ENCODE data around the gene YIPF1.
"Not testable (repeated sequence)": the region's sequence is repeated elsewhere in the genome, so short reads cannot be mapped to it uniquely, and the experiment has no call there.

YIPF1 gene

GRCh38 chr1:53896635-53897229 lies 7.1 kb upstream of the YIPF1 start:
- peak overlapping the region; percentile 40 for H3K27ac ChIP-seq
- DNase-seq (ENCODE audit: low read depth, low spot score): no peak

DNA sequence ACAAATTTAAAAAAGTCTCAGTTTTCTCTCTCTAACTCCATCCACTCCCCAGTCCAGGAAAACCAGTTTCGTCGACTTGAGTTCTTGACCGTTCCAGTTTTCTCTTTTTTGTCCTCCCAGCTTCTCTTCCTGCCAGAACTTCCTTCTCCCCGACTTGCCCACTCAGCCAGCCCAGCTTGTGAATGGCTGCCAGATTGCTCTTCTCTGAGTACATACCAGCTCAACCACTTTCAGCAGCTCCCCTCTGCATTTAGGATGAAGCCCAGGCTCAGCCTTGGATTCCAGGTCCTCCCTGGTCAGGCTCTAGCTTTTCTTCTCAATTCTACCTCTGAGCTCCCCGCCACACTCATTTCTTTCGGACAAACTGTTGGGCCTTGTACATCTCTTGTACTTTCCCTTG lies 5.8 kb upstream of the YIPF1 start:
- DNase-seq (ENCODE audit: low read depth, low spot score): no peak
- H3K27ac ChIP-seq: no peak overlapping the region

DNA sequence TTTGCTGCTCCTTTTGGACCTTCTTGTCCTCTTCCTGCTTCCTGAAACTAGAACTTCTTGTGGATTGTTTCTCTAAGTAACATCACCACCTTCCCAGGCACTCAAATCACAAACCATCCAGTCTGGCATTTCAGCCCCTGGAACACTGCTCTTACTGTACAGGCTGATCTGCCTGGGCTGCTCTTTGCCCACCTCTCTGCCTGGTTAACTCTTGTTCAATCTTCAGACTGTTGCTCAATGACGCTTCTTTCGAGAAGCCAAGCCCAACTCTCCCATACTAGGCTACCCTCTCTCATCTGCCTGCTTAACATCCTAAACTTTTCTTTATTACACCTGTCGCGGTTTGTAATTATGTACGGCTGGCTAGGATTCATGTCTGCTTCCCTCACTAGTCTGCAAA lies 5.0 kb upstream of the YIPF1 start:
- no peak for DNase-seq (ENCODE audit: low read depth, low spot score)
- H3K27ac ChIP-seq: no peak overlapping the region

DNA sequence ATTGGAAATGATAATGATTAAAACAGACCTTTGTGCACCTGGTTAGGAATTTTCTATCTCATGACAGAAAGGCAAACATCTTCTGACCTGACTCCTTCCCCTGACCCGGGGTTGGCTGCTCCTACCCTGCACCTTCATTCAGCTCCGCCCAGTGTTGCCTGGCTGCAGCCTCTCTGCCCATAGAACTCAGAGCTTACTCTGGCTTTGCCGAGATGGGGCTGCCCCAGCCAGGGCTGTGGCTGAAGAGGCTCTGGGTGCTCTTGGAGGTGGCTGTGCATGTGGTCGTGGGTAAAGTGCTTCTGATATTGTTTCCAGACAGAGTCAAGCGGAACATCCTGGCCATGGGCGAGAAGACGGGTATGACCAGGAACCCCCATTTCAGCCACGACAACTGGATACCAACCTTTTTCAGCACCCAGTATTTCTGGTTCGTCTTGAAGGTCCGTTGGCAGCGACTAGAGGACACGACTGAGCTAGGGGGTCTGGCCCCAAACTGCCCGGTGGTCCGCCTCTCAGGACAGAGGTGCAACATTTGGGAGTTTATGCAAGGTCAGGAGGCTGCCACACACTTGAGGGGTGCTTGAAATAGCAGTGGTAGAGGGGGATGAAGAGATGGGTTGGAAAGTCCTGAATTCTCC lies 4.5 kb upstream of the YIPF1 start, which contains the start of gene DIO1:
DIO1 (plus strand) TSS at position 189 of the 638 bp plus-strand sequence; CDS start at position 213, 24 bp downstream.
- DNase-seq (ENCODE audit: low read depth, low spot score): no peak
- no peak within 1 kb of the TSS for H3K27ac ChIP-seq

GRCh38 chr1:53892911-53893310 lies 3.3 kb upstream of the YIPF1 start:
- no peak for DNase-seq (ENCODE audit: low read depth, low spot score)
- no peak overlapping the region for H3K27ac ChIP-seq

DNA sequence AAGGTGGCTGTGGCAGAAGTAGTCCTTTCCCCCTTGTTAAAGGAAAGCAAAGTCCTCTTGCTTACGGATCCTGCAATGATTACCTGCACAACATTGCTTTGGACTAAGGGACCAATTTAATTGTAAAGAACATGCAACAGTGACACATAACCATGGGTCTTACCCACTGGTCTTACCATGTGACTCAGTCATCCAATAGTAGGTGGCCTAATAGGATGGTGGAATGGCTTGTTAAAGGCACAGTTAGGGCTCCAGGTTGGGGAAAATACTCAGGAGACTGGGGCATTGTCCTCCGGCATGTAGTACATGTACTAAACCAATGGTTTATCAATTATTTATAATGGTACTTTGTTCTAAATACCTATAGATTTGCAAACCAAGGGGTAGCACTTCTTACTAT lies 2.1 kb upstream of the YIPF1 start:
- no peak for DNase-seq (ENCODE audit: low read depth, low spot score)
- no peak overlapping the region for H3K27ac ChIP-seq

DNA sequence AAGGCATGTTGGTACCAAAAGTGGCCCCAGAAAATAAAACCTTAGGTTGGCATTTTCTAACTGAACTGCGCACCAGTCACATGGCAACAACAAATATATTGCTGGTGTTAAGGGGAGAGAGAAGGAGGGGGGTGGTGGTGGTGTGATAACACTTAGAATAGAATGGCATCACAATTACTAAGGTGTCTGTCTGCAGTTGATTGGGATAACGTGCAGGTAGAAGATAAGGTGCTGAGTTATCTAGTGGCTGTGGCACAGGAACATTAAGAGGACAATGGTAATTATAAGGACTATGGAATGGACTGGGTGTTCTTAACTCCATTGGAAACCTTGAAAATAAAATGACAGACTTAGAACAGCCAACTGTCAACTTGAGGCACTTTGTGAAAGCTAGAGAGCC lies 1.4 kb upstream of the YIPF1 start:
- H3K27ac ChIP-seq: no peak overlapping the region

DNA sequence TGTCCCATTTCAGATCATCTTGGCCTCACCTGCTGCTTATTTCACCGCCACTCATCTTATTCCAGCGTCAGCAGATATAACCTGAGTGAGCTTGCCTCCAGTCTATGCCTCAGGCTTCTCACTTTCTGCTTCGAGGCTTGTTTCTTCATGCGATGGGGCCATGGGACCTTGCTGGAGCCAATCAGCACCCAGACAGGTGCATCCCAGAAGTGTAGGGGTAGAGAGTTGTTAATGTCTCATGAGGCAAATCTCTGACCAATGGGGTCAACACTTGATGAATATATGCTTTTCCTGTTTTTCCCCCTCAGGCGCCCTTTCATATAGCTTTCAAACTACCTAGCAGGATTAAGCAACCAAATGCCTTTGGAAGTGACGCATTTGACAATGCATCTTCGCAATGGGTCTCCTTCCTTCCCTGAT lies 935 bp upstream of the YIPF1 start:
- peak overlapping the region; percentile 78 for H3K27ac ChIP-seq
- no peak for DNase-seq (ENCODE audit: low read depth, low spot score)

More for the DNA sequence above, 1.4 kb upstream of the YIPF1 start:
- DNase-seq (ENCODE audit: low read depth, low spot score): no peak

DNA sequence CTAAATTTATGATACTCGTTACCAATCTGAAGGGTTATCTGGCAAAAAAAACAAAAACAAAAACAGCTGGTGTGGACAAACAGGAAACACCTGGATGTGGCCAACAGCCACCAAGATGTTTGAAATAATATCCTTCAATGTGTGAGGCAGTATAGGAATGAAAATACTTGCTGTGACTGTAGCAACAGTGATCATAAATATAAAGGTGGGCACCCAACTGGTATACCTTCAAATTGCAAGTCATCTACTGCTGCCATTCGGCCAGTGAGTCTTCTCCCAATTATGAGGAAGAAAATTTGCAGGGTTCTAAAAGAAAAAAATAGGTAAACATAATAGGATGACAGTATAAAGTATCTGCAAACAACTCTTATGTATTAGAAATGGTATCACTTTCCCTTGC lies 916 bp downstream of the YIPF1 start:
- no peak overlapping the region for H3K27ac ChIP-seq

GRCh38 chr1:53883600-53883999 lies 6.0 kb downstream of the YIPF1 start:
- not testable (repeated sequence) for H3K27ac ChIP-seq; DNase-seq (ENCODE audit: low read depth, low spot score)

More for the DNA sequence above, 916 bp downstream of the YIPF1 start:
- no peak for DNase-seq (ENCODE audit: low read depth, low spot score)

DNA sequence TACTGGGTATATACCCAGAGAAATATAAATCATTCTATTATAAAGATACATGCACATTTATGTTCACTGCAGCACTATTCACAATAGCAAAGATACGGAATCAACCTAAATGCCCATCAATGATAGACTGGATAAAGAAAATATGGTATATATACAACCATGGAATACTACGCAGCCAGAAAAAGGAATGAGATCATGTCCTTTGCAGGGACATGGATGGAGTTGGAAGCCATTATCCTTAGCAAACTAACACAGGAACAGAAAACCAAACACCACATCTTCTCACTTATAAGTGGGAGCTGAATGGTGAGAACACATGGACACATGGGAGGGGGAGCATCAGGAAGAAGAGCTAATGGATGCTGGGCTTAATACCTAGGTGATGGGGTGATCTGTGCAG lies 7.7 kb downstream of the YIPF1 start:
- not testable (repeated sequence) for DNase-seq (ENCODE audit: low read depth, low spot score); H3K27ac ChIP-seq

- DNase-seq (ENCODE audit: low read depth, low spot score): no peak
- H3K27ac ChIP-seq: no peak overlapping the region
Observed at GRCh38 chr1:53878492-53879105, 11.0 kb downstream of the YIPF1 start.

DNA sequence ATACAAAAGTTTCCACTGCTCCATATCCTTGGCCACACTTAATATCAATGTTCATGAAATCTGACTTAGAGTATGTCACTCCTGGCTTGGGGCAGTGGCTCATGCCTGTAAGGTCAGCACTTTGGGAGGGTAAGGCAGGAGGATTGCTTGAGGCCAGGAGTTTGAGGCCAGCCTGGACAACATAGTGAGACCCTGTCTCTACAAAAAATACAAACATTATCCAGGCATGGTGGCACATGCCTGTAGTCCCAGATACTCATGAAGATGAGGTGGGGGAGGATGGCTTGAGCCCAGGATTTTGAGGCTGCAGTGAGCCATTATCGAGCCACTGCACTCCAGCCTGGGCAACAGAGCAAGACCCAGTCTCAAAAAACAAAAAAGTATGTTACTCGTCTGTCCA lies 14.4 kb downstream of the YIPF1 start:
- not testable (repeated sequence) for H3K27ac ChIP-seq; DNase-seq (ENCODE audit: low read depth, low spot score)

- no peak overlapping the region for H3K27ac ChIP-seq
- no peak for DNase-seq (ENCODE audit: low read depth, low spot score)
Observed at GRCh38 chr1:53871773-53872484, 17.7 kb downstream of the YIPF1 start.

DNA sequence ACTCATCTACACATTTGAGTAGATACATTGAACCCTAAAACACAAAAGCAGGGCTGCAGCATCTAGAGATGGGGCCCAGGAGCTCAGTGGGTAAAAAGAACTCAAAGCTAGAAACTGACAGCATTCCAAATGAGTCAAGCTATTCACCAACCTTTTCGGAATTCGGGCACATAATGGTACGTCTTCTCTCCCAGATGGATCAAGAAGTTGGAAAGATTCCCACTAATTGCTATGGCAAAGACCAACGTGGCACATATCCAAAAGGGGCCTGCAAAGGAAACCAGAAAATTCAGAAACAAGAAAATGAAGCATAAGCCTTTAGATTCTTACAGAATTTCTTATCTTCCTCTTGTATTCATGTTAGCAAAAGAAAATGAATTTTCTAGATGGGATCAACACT lies 18.4 kb downstream of the YIPF1 start:
- DNase-seq (ENCODE audit: low read depth, low spot score): no peak
- no peak overlapping the region for H3K27ac ChIP-seq

DNA sequence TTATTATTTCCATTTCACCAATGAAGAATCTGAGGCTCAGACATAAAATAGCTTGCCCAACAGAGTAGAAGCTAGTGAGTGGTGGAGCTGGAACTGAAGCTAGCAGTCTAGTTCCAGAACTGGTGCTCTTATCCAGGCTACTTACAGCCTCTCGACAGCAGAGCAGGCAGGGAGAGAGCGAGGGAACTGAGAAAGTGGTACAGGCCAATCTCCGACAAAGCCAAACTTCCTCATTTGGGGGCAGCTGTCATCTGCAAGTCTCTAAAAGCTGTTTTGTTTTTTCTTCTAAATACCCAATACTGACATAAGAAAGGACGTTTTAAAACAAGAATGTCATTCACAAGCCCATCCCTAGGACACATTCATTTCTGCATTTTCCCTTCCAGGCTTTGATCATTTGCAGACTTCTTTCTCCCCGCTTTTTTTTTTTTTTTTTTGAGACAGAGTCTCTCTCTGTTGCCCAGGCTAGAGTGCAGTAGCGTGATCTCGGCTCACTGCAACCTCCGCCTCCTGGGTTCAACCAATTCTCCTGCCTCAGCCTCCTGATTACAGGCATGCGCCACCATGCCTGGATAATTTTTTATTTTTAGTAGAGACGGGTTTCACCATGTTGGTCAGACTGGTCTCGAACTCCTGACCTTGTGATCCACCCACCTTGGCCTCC lies 20.0 kb downstream of the YIPF1 start:
- no peak for DNase-seq (ENCODE audit: low read depth, low spot score)
- no peak overlapping the region for H3K27ac ChIP-seq

DNA sequence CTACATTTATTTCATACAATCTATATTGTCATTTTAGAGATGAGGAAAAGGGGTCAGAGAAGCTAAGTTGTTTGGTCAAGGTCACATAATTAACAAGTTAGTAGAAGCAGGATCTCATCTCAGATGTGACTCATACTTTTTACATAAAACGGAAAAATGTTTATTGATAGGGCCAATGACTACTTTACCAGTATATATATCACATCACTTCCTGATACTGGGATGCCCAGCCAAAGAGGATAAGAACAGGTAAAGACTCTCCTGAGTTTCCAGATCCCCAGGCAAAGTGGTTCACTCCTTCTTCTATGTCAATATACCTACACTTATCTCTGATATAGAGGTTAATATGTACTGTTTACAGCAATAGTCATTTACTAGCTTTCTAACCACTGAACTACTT lies 21.0 kb downstream of the YIPF1 start:
- no peak overlapping the region for H3K27ac ChIP-seq
- DNase-seq (ENCODE audit: low read depth, low spot score): no peak

DNA sequence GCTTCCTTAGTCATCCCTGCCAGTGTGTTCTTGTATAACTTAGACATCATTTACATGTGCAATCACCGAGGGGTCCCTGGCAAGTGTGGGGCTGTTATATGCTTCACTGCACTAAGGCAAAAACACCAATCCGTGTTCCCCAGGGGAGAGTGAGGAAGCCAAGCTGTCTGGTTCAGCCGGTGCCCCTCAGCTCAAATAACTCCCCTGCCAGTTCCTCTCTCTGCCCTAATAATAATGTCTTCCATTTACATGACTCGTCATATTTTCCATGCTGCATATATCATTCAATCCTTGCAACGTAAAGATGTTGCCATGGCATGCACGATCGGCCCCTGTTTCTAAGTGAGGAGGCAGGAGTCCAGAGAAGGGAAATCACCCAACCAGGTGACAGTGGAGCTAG lies 27.1 kb downstream of the YIPF1 start:
- H3K27ac ChIP-seq: no peak overlapping the region
- DNase-seq (ENCODE audit: low read depth, low spot score): no peak

DNA sequence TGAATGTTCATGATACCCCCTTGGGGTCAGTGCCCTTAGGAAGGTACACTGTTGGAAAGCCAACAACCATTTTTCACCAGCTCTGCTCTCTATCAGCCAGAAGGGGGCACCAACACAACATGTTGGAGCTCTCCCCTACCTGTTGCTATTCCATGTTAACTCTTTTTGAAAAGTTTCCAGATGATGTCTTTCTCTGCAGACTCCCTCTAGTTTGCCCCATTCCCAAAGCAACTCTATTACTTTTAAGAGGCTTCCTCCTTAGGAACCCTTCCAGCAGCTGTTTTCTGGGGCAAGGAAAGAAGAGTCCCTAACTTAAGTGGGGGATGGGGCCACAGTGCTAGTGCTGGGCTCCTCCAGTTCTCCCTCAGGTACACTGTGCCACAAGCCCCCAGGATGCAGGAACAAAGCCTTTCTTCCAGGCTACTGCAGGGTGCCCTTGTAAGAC lies 28.6 kb downstream of the YIPF1 start:
- no peak for DNase-seq (ENCODE audit: low read depth, low spot score)
- no peak overlapping the region for H3K27ac ChIP-seq

- DNase-seq (ENCODE audit: low read depth, low spot score): no peak
Observed at GRCh38 chr1:53851571-53852285, 37.9 kb downstream of the YIPF1 start.

More at GRCh38 chr1:53851571-53852285, 37.9 kb downstream of the YIPF1 start:
- no peak overlapping the region for H3K27ac ChIP-seq

All from epithelial cell of prostate (primary cell).